AG10803 (cell line): ENCODE data around the gene WDR33.

Experiments
- DNase-seq: peaks from one replicate; pipeline ENCODE4 v3.0.0; 2010; ENCODE audit warnings: low read depth
- H3K4me3 ChIP-seq: 2 replicates; pipeline ENCODE4 v1.5.1; 2011; ENCODE audit warnings: mild to moderate bottlenecking, low read length, control low read depth
- TF ChIP-seq, protein P1 (sequence below): conservative IDR thresholded peaks from 2 replicates; pipeline ENCODE4 v1.5.1; 2011; ENCODE audit warnings: mild to moderate bottlenecking, low read length, control low read depth, inconsistent platforms

The WDR33 gene

DNA sequence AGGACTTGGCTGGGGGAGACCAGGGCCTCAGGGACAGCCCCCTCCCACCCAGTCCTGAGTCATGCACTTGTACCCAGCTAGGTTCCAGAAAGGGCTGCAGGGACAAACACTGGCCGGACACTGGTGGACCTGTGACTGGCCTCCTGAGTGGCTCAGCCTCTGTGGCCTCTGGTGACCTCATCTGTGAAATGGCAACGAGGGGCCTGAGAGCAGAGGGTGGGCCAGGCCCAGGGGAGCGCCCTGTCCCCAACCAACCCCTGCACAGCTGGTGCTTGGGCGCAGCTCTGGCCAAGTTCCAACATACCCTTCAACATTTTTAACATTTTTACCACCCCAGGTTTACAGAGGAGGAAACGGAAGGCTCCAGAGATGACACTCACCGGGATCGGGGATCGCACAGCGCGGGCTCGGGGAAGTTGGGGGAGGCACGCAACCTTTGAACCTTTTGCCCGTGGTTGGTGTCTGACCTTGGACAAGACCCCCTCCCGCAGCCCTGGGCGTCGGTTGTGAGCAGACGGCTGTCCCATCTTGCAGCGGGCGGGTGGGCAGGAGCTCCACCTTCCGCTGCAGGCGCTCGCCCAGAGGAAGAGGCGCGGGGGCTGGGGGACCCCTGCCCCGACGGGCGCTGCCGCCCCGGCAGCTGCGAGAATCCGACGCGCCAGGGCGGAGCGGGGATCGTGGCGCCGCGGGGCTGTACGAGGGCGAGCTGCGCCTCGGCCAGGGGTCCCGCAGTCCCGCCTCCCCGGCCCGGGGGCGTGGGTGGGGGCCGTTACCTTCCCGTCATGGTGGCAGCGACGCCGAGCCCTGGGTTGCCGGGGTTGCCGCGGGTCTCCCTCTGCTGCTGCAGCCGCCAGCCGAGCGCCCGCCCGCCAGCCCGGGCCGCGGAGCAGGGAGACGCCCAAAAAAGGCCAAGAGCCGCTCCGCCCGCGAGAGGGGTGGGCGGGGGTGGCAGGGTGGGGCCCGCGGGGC, 136.4 kb downstream of the WDR33 start:
- TF ChIP-seq, protein P1, sequence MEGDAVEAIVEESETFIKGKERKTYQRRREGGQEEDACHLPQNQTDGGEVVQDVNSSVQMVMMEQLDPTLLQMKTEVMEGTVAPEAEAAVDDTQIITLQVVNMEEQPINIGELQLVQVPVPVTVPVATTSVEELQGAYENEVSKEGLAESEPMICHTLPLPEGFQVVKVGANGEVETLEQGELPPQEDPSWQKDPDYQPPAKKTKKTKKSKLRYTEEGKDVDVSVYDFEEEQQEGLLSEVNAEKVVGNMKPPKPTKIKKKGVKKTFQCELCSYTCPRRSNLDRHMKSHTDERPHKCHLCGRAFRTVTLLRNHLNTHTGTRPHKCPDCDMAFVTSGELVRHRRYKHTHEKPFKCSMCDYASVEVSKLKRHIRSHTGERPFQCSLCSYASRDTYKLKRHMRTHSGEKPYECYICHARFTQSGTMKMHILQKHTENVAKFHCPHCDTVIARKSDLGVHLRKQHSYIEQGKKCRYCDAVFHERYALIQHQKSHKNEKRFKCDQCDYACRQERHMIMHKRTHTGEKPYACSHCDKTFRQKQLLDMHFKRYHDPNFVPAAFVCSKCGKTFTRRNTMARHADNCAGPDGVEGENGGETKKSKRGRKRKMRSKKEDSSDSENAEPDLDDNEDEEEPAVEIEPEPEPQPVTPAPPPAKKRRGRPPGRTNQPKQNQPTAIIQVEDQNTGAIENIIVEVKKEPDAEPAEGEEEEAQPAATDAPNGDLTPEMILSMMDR, result no peak
- peak; percentile 11 for DNase-seq
- peak overlapping the region; percentile 70 for H3K4me3 ChIP-seq

DNA sequence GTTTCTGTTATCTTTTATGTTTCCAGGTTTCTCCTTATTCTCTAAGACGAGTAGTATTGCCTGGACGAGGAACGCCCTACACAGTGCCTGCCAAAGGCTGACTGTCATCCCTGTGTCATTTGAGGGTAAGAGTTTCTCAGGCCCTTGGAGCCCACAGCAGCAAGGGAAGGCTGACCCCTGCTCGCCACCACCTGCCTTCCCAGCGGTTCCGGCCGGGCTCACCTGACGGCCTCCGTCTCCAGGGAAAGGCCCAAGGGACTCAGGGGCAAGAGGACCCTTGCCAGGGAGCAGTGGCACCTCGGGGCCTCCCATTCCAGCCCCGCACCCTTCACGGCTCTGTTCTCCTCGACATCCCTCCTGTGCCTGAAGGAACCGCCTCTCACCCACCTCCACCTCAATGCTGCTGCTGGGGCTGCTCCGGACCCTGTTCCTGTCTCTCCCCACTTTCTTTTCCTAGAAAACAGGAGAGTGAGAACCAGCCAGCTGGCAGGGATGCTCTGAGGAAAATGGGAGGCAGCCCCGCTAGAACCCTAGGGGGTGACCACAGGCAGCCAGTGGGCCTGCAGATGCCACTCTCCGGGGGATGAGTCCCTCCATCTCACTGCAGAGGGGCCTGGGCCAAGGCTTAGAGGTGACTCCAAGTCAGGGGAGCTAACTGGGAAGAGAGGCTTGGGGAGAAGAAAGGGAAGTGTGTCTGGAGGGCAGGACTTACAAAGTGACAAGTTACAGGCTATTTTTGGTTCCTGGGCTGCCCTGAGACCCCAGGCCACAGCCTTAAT, 137.5 kb downstream of the WDR33 start:
- TF ChIP-seq, protein P1, result no peak
- no peak for DNase-seq
- peak overlapping the region; percentile 70 for H3K4me3 ChIP-seq

DNA sequence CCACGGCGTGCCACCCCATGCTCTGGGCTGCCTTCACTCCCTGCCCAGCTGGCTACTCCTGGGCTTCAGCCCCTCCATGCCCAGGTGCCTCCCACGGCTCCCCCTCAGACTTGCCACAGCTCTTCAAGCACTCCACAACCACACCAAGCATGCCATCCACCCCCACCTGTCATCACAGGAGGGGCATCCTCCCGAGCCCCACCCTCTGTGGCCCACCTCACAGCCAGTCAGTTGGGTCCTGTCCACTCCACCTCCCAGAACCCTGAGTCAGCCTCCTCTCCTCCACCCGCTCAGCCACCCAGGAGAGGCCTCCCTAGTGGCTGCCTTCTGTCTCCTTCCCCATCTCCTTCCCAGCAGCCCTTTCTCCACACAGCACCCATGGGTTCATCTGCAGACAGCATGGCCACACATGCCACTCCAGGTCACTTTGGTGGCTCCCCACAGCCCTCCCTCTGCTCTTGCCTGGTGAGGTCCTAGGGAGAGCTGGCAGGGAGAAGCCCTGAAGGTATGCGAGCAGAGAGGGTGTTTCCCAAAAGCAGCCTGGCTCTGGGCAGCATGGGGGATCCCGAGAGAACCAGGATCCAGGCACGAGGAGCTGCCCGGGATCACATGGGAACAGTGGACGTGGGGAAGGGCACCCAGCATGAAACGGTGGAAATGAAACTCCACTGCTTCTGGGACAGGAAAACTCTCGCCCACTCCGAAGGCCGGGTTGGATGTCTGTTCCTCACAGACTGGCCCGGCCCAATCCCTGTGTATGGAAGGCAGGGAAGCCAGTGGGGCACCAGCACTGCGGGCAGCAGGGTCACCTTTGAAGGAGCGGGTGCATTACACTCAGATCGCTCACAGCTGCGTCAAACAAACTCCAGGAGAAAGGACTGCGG, 138.4 kb downstream of the WDR33 start:
- no peak overlapping the region; the same call in 1 of the 2 replicates for H3K4me3 ChIP-seq
- DNase-seq, result no peak
- TF ChIP-seq, protein P1, result no peak

DNA sequence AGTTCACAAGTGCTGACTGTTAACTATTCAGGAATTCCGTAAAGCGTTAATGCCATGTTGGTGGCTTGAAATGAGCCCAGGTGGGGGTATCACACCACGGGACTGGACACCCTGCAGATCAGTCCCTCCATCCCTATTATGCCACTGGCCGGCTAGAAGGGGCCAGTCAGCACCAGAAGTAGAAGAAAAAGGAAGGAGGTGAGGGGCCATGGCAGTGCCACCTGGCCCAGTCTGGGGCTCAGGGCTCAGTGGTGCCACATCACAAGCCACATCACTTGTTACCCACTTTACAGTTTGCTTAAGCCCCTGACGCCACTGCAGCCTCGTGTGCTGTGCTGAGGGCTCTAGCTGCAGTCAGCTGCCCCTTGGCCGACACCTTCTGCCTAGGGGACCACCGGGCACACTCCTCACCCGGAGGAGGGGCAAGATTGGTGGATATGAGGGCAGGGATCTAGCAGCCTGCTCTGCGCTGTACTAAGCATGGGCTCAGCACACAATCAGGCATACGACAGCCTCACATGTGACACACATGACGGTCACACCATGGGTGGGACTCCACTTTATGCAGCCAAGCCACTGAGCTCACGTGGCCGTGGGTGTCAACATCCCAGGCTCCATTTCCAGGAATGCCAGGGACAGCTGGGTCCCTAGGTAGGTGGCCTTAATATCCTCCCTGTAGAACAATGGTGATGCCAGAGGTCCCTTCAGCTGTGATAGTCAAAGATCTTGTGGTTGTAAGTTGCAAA, 139.2 kb downstream of the WDR33 start:
- no peak overlapping the region for H3K4me3 ChIP-seq
- DNase-seq, result no peak
- TF ChIP-seq, protein P1, result no peak

DNA sequence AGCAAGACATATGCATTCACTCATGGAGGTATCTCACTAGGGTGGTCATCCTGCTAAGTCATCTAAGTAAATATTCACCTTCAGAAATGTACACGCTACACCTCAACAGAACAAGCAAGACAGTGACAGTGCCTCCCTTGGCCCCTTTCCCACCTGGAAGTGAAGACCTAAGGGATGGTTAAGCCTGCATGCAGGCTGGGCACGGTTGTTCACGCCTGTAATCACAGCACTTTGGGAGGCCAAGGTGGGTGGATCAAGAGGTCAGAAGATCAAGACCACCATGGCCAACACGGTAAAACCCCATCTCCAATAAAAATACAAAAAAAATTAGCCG, 140.0 kb downstream of the WDR33 start:
- no peak overlapping the region for H3K4me3 ChIP-seq
- TF ChIP-seq, protein P1, result no peak
- DNase-seq, result no peak
